GM19397 (cell line): ENCODE results near the gene IFRD2.

Experiments
- ATAC-seq: cut with Tn5 transposase; IDR thresholded peaks from one replicate; pipeline ENCODE4 v1.9.1; 2021; ENCODE audit warnings: mild to moderate bottlenecking, moderate library complexity; ENCODE audit not compliant: unreplicated experiment

Gene IFRD2

GRCh38 chr3:50292159-50293078, at the start of gene IFRD2:
TSS of gene IFRD2 (minus strand) at chr3:50292429. CDS start at chr3:50292274, 155 bp downstream.
- ATAC-seq, result peak; percentile 94

GRCh38 chr3:50341537-50341936, 49.3 kb upstream of the IFRD2 start:
- no peak for ATAC-seq

- ATAC-seq, result no peak
These were observed 48.5 kb upstream of the IFRD2 start, which contains the start of gene RASSF1 for GRCh38 chr3:50340448-50341329. TSS of gene RASSF1 (minus strand) at chr3:50340836. CDS start at chr3:50340805, 31 bp downstream.

GRCh38 chr3:50340147-50340447, 47.9 kb upstream of the IFRD2 start:
- no peak for ATAC-seq

GRCh38 chr3:50339485-50340146, 47.4 kb upstream of the IFRD2 start:
- no peak for ATAC-seq

- ATAC-seq, result no peak
These were observed 46.7 kb upstream of the IFRD2 start for GRCh38 chr3:50338965-50339364.

- ATAC-seq, result peak; percentile 74
These were observed 45.1 kb upstream of the IFRD2 start for GRCh38 chr3:50337175-50337861.

GRCh38 chr3:50336452-50337174, 44.4 kb upstream of the IFRD2 start:
- ATAC-seq, result peak; percentile 26

GRCh38 chr3:50334339-50335075, 42.3 kb upstream of the IFRD2 start:
- ATAC-seq, result no peak

- ATAC-seq, result no peak
These were observed 41.6 kb upstream of the IFRD2 start for GRCh38 chr3:50333744-50334328.

- no peak for ATAC-seq
These were observed 39.2 kb upstream of the IFRD2 start for GRCh38 chr3:50331364-50331907.

GRCh38 chr3:50330330-50330729, 38.1 kb upstream of the IFRD2 start:
- ATAC-seq, result no peak

- ATAC-seq, result peak; percentile 82
These were observed 35.9 kb upstream of the IFRD2 start, which contains the start of gene TUSC2 for GRCh38 chr3:50327943-50328691. TSS of gene TUSC2 (minus strand) at chr3:50328223. CDS start at chr3:50328099, 124 bp downstream.

- ATAC-seq, result no peak
These were observed 34.9 kb upstream of the IFRD2 start for GRCh38 chr3:50327129-50327528.

GRCh38 chr3:50326182-50326541, 33.9 kb upstream of the IFRD2 start:
- no peak for ATAC-seq

- ATAC-seq, result no peak
These were observed 33.4 kb upstream of the IFRD2 start for GRCh38 chr3:50325497-50326181.

GRCh38 chr3:50325113-50325480, 32.9 kb upstream of the IFRD2 start:
- no peak for ATAC-seq
